GM15510 (cell line): ENCODE data around the gene MTG1.

Experiments used
- POLR2A ChIP-seq: IDR thresholded peaks from 3 replicates; pipeline ENCODE4 v1.6.1; 2011; ENCODE audit warnings: borderline replicate concordance; ENCODE audit not compliant: insufficient read length; ENCODE audit errors: extremely low read depth

The MTG1 gene

GRCh38 chr10:133459454-133460207, 65.7 kb downstream of the MTG1 start:
- TF ChIP-seq POLR2A, result no peak

- no peak for TF ChIP-seq POLR2A
Observed at GRCh38 chr10:133460208-133460769, 66.3 kb downstream of the MTG1 start.

DNA sequence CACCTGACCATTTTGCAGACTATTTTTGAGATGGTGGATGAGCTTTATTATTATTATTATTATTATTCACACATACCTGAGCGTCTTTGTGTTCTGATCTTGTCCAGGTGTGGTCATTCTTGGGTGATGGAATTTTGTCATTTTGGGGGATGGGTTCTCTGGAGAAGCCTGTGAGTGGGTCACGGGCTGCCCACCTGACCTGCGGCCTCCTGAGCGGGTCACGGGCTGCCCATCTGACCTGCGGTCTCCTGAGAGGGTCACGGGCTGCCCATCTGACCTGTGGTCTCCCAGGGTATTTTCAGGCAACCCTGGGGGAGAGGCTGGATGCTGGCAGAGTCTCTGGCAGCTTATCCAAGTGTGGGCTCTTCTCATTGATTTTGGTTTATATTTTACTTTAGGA, 67.1 kb downstream of the MTG1 start:
- TF ChIP-seq POLR2A, result no peak

- no peak for TF ChIP-seq POLR2A
Observed at GRCh38 chr10:133461841-133462240, 67.9 kb downstream of the MTG1 start.

- TF ChIP-seq POLR2A, result no peak
Observed at GRCh38 chr10:133462512-133463305, 68.8 kb downstream of the MTG1 start.

- no peak for TF ChIP-seq POLR2A
Observed at GRCh38 chr10:133464582-133465031, 70.7 kb downstream of the MTG1 start.

DNA sequence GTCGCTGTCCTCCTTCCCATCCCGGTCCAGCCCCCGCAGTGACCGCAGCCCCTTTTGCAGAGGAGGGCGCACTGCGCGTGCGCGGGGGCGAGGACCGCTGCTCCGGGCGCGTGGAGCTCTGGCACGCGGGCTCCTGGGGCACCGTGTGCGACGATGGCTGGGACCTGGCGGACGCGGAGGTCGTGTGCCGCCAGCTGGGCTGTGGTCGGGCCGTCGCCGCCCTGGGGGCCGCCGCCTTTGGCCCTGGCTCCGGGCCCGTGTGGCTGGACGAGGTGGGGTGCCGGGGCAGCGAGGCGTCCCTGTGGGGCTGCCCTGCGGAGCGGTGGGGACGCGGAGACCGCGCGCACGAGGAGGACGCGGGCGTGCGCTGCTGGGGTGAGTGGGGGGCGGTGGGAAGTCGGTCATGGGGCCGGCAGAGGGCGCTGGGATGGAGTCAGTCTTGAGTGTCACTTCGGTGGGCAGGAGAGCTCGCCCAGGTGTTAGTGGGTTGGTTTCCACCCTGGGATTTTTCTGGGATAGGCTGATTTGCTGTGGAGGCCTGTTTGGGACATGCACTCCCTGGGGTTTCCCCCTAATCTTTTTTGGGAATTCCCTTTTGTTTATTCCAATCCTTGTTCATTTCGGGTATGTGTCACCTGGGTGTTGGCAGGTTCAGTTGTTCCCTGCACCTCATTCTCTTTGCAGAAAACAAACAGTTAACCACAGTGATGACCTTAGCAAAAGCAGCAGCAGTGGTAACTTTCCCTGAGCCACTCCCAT, 71.4 kb downstream of the MTG1 start:
- no peak for TF ChIP-seq POLR2A

- no peak for TF ChIP-seq POLR2A
Observed at GRCh38 chr10:133465950-133466474, 72.1 kb downstream of the MTG1 start.

DNA sequence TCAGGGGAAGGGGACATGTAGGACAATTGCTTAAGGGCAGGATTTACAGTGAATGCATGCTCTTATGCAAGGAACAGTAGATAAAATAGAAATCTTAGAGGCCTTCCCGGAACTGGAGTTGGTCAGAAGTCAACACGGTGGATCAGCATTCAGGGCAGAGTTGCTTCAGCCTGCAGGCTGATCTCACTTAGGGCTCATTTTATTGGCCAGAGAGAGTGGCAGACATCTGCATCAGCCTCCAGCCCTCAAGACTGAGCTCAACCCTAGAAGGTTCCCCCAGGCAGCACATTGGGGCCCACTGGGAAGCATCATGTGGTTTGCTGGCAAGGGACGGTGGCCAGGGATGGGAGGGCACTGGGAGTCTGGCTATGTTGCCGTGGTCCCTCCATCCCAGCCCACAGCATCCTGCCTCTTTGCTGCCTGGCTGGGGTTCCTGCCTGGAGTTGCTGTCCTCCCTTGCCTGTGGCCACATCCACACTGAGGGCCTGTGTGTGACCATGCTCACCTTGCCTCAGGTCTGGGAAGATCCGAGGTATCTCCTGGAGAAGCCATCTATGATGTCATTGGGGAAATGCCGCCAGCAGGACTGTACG, 72.8 kb downstream of the MTG1 start:
- TF ChIP-seq POLR2A, result no peak

DNA sequence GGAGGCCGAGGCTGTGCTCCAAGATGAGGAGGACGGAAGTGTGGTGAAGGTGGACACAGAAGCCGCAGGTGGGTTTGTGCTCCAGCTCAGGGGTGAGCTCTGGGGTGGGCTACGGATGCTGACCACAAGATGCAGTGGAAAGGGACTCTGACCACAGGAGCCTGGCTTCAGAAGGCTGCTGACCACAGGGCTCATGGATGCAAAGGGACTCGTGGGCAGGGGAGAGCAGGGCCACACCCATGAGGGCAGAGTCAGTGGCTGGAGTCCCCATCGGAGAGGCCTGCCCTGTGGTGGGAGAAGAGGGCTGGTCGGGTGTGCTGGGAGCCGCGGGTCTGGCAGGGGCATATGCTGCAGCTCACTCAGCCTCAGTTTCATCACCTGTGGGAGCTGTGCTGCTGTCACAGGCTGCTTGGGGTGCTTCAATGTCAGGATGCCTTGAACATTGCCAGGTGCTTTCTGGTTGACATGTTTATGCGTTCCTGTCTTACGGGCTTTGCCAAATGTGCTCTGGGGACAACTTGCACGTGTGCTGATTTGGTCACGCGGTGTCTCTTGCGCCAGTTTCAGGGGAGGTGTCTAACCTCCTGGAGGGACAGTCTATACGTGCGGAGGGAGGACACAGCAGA, 73.4 kb downstream of the MTG1 start:
- TF ChIP-seq POLR2A, result no peak

DNA sequence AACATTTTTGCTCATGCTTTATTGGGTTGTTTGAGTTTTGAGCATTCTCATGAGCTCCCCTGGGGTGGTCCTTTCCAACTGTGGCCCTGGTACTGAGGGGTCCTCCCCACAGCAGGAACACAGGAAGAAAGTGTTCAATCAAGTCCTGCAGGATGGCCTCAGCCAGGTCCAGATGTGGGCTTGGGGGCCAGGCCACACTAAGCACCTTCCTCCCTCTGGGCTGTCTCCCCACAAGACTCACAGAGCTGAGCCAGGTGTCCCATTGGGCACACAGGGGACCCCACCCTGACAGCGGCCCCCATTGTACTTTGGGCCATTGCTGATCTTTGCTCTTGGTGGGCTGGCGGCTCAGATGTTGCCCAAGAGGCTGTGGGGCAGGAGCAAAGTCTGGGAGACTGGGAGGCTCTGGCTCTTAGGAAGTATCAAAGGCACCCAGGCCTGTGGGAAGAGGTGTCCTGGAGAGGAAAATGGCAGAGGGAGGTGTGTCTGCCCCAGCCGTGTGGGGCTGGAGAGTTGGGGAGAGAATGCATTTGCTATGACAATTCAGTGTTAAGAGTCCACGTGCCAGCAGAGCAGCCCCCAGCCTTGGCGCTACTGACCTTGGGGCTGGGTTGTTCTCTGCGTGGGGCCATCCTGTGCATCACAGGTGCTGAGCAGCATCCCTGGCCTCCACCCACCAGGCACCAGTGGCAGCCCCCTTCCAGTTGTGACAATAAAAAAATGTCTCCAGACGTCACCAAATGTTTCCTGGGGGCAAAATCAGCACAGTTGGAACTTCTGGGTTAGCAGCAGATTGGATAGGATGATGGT, 77.5 kb downstream of the MTG1 start:
- no peak for TF ChIP-seq POLR2A
